HUDEP-2 (cell line): ENCODE results near the gene CNNM1.

Experiments
- DNase-seq, 76 experiments: peaks; one replicate each; lab custom pipeline; 2025; ENCODE audit not compliant: unreplicated experiment in 76 of 76; lab: John Stamatoyannopoulos, UW

The CNNM1 gene

GRCh38 chr10:99369551-99369950 is 40.4 kb downstream of the CNNM1 start:
- no peak for DNase-seq

GRCh38 chr10:99370993-99371392 is 41.8 kb downstream of the CNNM1 start:
- DNase-seq: peak in 1 of 76 experiments; percentile 7

- DNase-seq: no peak
Observed at GRCh38 chr10:99372546-99373271, 43.6 kb downstream of the CNNM1 start.

GRCh38 chr10:99374526-99374925 is 45.4 kb downstream of the CNNM1 start:
- peak in 1 of 76 experiments; percentile 4 for DNase-seq

- DNase-seq: no peak
Observed at GRCh38 chr10:99374972-99375371, 45.8 kb downstream of the CNNM1 start.

GRCh38 chr10:99375426-99375825 is 46.3 kb downstream of the CNNM1 start:
- DNase-seq: no peak

- no peak for DNase-seq
Observed at GRCh38 chr10:99382176-99382575, 53.0 kb downstream of the CNNM1 start.

GRCh38 chr10:99387071-99387470 is 57.9 kb downstream of the CNNM1 start:
- DNase-seq: no peak

GRCh38 chr10:99387541-99387940 is 58.4 kb downstream of the CNNM1 start:
- no peak for DNase-seq

- no peak for DNase-seq
Observed at GRCh38 chr10:99389729-99390480, 60.7 kb downstream of the CNNM1 start.

- no peak for DNase-seq
Observed at GRCh38 chr10:99391346-99391745, 62.2 kb downstream of the CNNM1 start.

- DNase-seq: no peak
Observed at GRCh38 chr10:99393036-99393435, 63.9 kb downstream of the CNNM1 start.

GRCh38 chr10:99393683-99394082 is 64.5 kb downstream of the CNNM1 start:
- no peak for DNase-seq

- DNase-seq: no peak
Observed at GRCh38 chr10:99394256-99394655, 65.1 kb downstream of the CNNM1 start.

GRCh38 chr10:99394761-99395386 is 65.7 kb downstream of the CNNM1 start:
- no peak for DNase-seq

- no peak for DNase-seq
Observed at GRCh38 chr10:99395750-99396445, 66.7 kb downstream of the CNNM1 start.

GRCh38 chr10:99396471-99396870 is 67.3 kb downstream of the CNNM1 start:
- no peak for DNase-seq

- no peak for DNase-seq
Observed at GRCh38 chr10:99399664-99400063, 70.5 kb downstream of the CNNM1 start.

GRCh38 chr10:99403674-99404073 is 74.5 kb downstream of the CNNM1 start:
- DNase-seq: no peak

GRCh38 chr10:99406149-99406548 is 77.0 kb downstream of the CNNM1 start:
- no peak for DNase-seq

GRCh38 chr10:99410146-99410545 is 81.0 kb downstream of the CNNM1 start:
- no peak for DNase-seq
